HEK293T (cell line): ENCODE results near the gene ATG16L2.

ENCODE experiments used
- CTCF ChIA-PET: fragments of 350-600 bp; formaldehyde crosslinking; extraction: SDS; loops from one replicate; lab custom pipeline; 2021; ENCODE audit warnings: antibody characterized with exemption, inconsistent platforms; lab: Yijun Ruan, JAX
- POLR2A ChIA-PET: fragments of 350-600 bp; formaldehyde crosslinking; extraction: SDS; loops from one replicate; lab custom pipeline; 2020; ENCODE audit warnings: antibody characterized with exemption, inconsistent platforms; lab: Yijun Ruan, JAX
- DNase-seq: peaks from one replicate; pipeline ENCODE4 v3.0.0; 2012; ENCODE audit warnings: mixed read lengths; ENCODE audit errors: extremely low spot score
- ARNT ChIP-seq: fragments of 450-650 bp; IDR thresholded peaks from 2 replicates; pipeline ENCODE4 v1.6.1; 2017; ENCODE audit warnings: mild to moderate bottlenecking
- BHLHE40 ChIP-seq: fragments of 450-650 bp; IDR thresholded peaks from 2 replicates; pipeline ENCODE4 v1.6.1; 2016; ENCODE audit warnings: mild to moderate bottlenecking, moderate library complexity, borderline replicate concordance
- CTBP1 ChIP-seq: fragments of 450-650 bp; IDR thresholded peaks from 2 replicates; pipeline ENCODE4 v1.6.1; 2016; ENCODE audit warnings: borderline replicate concordance
- ELF4 ChIP-seq: fragments of 450-650 bp; IDR thresholded peaks from 2 replicates; pipeline ENCODE4 v1.6.1; 2017; ENCODE audit warnings: antibody characterized with exemption
- FOXA1 ChIP-seq: fragments of 450-650 bp; IDR thresholded peaks from 2 replicates; pipeline ENCODE4 v1.6.1; 2016; ENCODE audit warnings: mild to moderate bottlenecking
- FOXK2 ChIP-seq: fragments of 450-650 bp; IDR thresholded peaks from 2 replicates; pipeline ENCODE4 v1.6.1; 2016; ENCODE audit warnings: mild to moderate bottlenecking
- FOXM1 ChIP-seq: fragments of 450-650 bp; IDR thresholded peaks from 2 replicates; pipeline ENCODE4 v1.6.1; 2017; ENCODE audit warnings: mild to moderate bottlenecking, borderline replicate concordance
- HDGF ChIP-seq: fragments of 450-650 bp; IDR thresholded peaks from 2 replicates; pipeline ENCODE4 v1.6.1; 2017; ENCODE audit warnings: antibody characterized with exemption, borderline replicate concordance
- L3MBTL2 ChIP-seq: fragments of 450-650 bp; conservative IDR thresholded peaks from 2 replicates; pipeline ENCODE4 v1.6.1; 2016; ENCODE audit warnings: mild to moderate bottlenecking
- LEF1 ChIP-seq: fragments of 450-650 bp; IDR thresholded peaks from 2 replicates; pipeline ENCODE4 v1.6.1; 2017; ENCODE audit warnings: mild to moderate bottlenecking, borderline replicate concordance
- NFRKB ChIP-seq: fragments of 450-650 bp; IDR thresholded peaks from 2 replicates; pipeline ENCODE4 v1.6.1; 2016; ENCODE audit warnings: mild to moderate bottlenecking, moderate library complexity
- PKNOX1 ChIP-seq: fragments of 450-650 bp; IDR thresholded peaks from 2 replicates; pipeline ENCODE4 v1.6.1; 2016
- SP1 ChIP-seq: fragments of 450-650 bp; IDR thresholded peaks from 2 replicates; pipeline ENCODE4 v1.6.1; 2017
- SUZ12 ChIP-seq: fragments of 450-650 bp; IDR thresholded peaks from 2 replicates; pipeline ENCODE4 v1.6.1; 2016; ENCODE audit warnings: mild to moderate bottlenecking
- TARDBP ChIP-seq: fragments of 450-650 bp; IDR thresholded peaks from 2 replicates; pipeline ENCODE4 v1.6.1; 2016
- ZNF384 ChIP-seq: fragments of 450-650 bp; IDR thresholded peaks from 2 replicates; pipeline ENCODE4 v1.6.1; 2016

Gene ATG16L2

GRCh38 chr11:72867970-72868369, 53.8 kb downstream of the ATG16L2 start:
- no peak for DNase-seq
- TF ChIP-seq ZNF384 (no peak), ARNT (no peak), SP1 (no peak), L3MBTL2 (no peak), FOXM1 (no peak), FOXK2 (no peak), FOXA1 (no peak), ELF4 (no peak), HDGF (no peak), BHLHE40 (no peak), SUZ12 (no peak), LEF1 (no peak), NFRKB (no peak)
- POLR2A ChIA-PET: no interaction called here
- CTCF ChIA-PET: no interaction called here

- DNase-seq: no peak
- CTCF ChIA-PET: no interaction called here
- TF ChIP-seq SUZ12: no peak
- no peak for TF ChIP-seq ELF4
- POLR2A ChIA-PET: no interaction called here
Measured at GRCh38 chr11:72869831-72870230, 55.6 kb downstream of the ATG16L2 start.

DNA sequence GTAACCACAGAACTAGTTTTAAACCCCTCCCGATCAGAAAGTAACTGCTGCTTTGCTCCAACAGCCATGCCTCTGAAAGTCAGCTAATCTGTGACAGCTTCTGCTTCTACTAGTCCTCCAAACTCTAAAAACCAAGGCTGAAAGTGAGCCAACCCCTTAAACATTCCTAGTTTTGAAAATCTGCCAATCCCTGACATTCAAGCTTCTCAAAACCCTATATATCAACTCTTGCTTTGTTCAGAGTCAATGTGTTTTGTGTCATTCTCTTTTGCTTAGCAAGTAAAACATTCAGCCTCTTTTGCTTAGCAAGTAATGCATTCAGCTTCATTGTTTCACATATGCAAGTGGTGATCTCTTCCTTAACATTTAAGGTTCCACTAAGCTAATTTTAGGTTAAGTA, 56.9 kb downstream of the ATG16L2 start:
- CTCF ChIA-PET: no interaction called here
- POLR2A ChIA-PET: no interaction called here
- no peak for DNase-seq
- TF ChIP-seq SUZ12 (no peak), SP1 (no peak)

- ChIA-PET CTCF (no interaction called here), POLR2A (no interaction called here)
- DNase-seq: no peak
- TF ChIP-seq PKNOX1 (no peak), LEF1 (no peak), CTBP1 (no peak), ARNT (no peak), ELF4 (no peak), L3MBTL2 (no peak), ZNF384 (no peak), HDGF (no peak), TARDBP (no peak), SP1 (no peak)
Measured at GRCh38 chr11:72872012-72872411, 57.8 kb downstream of the ATG16L2 start.

DNA sequence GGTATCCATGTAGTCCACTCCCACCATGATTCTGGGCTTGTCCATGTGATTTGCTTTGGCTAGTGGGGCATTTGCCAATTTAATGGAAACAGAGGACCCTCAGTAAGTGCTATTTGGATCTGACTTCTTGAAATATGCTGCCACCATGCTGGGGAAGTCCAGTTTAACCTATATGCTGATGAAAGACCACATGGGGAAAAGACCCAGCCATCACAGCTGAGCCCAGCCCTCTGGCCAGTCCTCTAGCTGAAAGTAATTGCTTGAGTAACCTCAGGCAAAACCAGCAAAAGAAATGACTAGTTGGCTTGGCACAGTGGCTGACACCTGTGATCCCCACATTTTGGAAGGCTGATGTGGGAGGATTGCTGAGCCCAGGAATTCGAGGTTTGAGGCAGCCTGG, 61.5 kb downstream of the ATG16L2 start:
- POLR2A ChIA-PET: no interaction called here
- CTCF ChIA-PET: no interaction called here
- DNase-seq: no peak
- TF ChIP-seq FOXK2: no peak
- no peak for TF ChIP-seq CTBP1

DNA sequence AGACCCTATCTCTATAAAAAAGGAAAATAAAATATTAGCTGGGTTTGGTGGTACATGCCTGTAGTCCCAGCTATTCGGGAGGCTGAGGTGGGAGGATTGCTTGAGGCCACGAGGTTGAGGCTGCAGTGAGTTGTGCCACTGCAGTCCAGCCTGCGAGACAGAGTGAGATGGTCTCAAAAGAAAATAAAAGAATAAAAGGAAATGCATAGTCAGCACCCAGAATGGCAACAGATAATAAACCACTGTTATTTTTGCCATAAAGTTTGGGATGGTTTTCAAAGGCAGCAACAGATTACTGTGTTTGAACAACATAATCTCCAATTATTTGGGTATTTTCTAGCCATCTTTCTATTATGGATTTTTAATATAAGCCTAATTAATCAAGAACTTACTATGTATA, 61.9 kb downstream of the ATG16L2 start:
- TF ChIP-seq ARNT: no peak
- TF ChIP-seq FOXA1: no peak
- TF ChIP-seq SP1: no peak
- TF ChIP-seq ELF4: no peak
- TF ChIP-seq FOXK2: no peak
- TF ChIP-seq BHLHE40: no peak
- no peak for TF ChIP-seq HDGF
- no peak for TF ChIP-seq SUZ12
- no peak for TF ChIP-seq TARDBP
- no peak for TF ChIP-seq NFRKB
- no peak for TF ChIP-seq L3MBTL2
- no peak for TF ChIP-seq FOXM1
- TF ChIP-seq ZNF384: no peak
- no peak for TF ChIP-seq LEF1
- ChIA-PET CTCF (no interaction called here), POLR2A (no interaction called here)
- DNase-seq: no peak
